Activated CD8-positive, alpha-beta memory T cell treated with anti-CD3 and anti-CD28 coated beads for 4 hours (primary cell): ENCODE data around the gene TBXT.
"Not testable (repeated sequence)": the region's sequence is repeated elsewhere in the genome, so short reads cannot be mapped to it uniquely, and the experiment has no call there.

ENCODE experiments used
- DNase-seq, 2 donors: peaks; one replicate each; pipeline ENCODE4 v3.0.0-alpha.2; 2020; ENCODE audit warnings: low read depth in 2 of 2

TBXT gene, protein sequence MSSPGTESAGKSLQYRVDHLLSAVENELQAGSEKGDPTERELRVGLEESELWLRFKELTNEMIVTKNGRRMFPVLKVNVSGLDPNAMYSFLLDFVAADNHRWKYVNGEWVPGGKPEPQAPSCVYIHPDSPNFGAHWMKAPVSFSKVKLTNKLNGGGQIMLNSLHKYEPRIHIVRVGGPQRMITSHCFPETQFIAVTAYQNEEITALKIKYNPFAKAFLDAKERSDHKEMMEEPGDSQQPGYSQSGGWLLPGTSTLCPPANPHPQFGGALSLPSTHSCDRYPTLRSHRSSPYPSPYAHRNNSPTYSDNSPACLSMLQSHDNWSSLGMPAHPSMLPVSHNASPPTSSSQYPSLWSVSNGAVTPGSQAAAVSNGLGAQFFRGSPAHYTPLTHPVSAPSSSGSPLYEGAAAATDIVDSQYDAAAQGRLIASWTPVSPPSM

DNA sequence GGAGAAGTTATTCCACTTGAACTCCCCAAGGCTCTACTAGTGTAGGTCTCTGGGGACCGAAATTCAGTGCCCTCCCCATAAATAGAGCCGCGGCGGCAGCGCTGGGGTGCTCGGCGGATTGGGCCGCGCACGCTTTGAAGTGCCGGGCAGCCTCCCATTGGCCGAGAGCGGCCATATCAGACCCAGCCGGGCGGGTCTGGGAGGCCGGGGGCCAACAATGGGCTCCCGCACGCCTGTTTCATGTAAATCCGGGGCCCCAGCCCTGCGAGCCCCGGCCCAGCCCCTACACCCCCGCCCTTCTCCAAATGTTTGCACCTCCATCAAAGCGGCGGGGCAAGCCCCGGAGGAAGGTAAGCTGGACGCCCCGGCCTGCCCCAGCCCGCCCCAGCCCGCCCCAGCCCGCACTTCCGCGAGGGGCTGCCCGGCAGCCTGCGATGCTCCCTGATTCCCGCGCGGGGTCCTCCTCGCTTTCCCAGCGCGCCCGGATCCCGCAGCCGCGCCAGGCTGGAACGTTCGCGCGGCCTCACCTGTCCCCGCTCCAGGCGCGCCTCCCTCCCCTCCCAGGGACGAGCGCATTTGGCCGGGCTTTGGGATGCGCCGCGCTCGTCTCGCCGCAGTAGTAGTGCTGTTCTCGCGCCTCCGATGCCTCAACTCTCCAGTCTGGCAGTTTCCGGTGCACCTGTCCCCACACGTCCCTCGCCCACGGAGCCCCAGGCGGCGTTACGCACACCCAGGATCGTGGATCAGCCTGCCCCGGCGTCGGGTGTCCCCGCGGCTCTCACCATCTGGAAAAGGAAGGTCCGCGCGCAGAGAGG is at the start of gene TBXT:
TBXT (minus strand) TSS at position 51 of the 815 bp plus-strand sequence. CDS start 260 bp downstream, outside the sequence.
- DNase-seq, result no peak

DNA sequence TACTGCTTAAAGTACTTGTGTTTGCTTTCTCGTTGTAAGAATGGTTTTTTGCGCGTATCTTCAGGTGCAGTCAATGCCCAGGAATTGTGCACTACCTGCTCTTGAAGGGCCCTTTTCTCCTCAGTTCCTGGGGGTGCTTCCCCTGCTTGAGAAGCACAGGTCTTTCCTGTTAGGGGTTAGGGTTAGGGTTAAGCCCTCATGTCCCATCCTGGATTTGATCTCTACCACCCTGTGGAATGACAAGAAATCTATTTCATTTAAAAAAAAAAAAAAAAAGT is 39.6 kb upstream of the TBXT start:
- no peak for DNase-seq

DNA sequence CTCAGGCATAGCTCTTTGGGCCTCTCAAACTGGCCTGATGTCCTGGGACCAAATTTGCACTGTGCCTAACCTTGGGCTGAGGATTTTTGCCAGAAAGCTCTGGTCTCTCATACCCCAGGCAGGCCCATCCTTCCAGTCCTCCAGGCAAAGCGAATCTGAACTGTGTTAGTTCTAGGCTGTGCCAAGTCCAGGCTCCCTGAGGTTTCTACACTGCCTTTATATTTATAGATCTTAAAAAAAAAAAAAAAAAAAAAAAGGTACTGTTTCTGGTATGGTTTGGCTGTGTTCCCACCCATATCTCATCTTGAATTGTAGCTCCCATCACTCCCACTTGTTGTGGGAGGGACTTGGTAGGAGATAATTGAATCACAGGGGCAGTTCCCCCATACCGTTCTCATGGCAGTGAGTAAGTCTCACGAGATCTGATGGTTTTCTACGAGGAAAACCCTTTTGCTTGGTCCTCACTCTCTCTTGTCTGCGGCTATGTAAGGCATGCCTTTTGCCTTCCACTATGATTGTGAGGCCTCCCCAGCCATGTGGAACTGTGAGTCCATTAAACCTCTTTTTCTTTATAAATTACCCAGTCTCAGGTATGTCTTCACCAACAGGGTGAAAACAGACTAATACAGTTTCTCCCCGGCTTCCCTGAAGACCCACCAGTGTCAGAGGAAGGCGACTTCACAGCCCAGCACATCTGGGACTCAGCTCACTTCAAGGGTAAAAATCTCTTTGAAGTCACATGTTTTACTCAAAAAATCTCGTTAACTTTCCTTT is 39.0 kb upstream of the TBXT start:
- no peak for DNase-seq

DNA sequence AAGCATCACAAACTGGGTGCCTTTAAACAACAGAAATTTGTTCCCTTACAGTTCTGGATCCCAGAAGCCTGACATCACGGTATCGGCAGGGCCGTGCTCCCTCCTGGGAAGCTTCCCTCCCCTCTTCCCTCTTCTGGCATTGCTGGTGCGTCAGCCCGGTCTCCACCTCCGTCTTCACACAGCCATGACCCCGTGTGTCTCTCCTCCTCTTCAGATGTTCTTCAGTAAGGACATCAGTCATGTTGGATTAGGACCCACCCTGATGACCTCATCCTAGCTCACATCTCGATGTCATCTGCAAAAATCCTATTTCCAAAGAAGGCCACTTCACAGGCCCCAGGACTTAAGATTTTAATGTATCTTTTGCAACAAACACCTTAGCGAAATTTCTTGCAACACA is 38.4 kb upstream of the TBXT start:
- no peak for DNase-seq

DNA sequence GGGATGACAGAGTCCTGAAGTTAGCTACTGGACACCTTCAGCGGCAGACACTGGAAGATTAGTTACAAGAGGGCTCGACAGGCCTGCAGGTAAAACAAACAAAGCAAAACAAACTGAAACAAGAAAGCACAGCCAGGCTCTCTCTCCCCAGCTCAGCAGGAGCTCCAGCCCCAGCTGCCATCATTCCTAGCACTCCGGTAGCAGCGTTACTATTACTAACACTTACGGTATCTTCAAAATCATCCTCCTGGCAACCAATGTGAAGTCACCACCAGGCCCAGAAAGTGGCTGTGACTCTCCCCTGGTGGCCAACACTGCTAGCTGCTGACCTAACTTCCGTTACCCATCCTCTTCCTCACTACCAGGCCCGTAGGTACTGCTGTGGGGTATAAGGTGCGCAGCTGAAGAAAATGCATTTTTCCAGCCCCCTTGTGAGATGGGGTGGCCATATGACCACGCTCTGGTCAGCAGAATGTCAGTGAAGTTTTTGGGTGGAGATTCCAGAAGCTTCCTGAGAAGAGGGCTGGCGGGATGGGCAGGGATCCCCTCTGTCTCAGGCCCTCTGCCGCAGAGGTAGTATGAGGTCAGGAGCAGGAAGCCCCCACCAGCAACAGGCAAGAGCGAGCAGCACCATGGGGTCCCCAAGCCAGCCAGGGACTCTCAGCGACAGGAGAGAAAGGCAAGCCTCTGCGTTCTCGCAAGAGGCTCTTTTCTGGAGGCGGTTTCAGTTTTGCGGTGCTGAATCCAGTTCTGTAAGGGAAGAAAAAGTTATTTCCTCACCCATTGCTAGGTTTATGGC is 37.4 kb upstream of the TBXT start:
- no peak for DNase-seq

DNA sequence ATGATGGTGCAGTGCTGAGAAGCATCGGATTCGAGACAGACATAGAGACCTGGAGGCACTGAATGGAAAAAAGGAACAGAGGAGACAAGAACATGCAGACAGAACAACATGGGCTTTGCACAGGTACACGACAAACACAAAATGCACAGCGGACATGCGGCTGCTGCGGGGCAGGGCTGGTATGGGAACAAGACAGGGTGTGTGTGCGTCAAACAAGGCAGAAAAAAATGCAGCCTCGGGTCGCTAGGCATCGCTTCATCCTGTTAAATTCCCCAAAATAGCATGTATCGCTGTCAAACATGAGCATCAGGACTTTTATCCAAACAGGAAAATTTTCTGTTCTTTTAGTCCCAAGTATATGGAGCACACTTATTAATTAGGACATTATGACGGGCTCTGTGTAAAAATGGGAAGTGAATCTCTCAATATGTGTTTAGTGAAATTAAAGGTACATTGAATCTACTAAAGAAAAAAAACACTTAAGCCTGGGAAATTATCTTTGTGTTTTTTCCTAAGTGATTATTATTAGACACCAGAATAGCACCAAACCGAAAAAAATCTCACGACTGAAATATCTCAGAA is 36.1 kb upstream of the TBXT start:
- DNase-seq, result no peak

DNA sequence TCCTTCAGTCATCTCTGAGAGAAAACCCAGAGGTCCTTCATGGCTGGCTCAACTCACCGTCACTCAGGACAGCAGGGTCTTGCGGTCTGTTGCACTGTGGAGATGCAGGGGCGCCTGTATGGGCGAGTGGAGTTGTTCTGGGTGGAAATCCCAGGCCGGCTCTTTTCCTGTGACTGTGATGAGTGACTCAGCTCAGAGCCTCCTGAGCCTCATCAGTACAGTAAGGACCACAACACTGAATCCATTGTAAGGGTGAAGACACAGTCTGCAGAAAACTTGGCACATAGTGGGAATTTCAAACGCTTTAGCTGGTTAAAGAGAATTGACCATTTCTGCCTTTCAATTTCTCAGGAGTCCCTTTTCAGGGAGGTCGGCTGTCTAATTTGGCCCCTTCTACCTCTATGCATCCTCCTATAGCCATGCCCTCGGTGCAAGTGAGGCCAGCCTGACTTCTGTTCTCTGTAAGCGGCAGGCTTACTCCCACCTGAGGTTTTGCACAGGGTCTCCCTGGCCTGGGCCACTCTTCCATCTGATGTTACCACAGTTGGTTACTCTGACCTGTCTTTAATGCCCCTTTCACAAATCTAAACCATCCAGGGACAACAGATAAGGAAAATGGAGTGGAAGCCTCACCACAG is 35.5 kb upstream of the TBXT start:
- no peak for DNase-seq

DNA sequence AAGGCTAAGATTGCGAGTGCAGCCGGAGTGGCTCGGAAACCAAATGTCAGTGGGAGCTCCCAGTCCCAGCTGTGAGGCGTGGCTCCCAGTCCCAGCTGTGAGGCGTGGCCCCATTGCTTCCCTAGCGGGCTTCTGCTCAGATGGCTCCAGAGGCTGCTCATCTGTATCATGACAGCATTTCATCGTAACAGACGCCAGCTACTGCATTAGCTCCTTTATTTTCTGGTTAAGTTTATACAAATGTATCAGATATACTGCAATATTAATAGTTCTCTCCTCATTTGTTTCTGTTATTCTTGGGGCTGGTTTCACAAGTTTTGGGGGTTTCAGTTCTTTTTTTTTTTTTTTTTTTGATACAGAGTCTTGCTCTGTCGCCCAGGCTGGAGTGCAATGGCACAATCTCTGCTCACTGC is 34.7 kb upstream of the TBXT start:
- no peak for DNase-seq

DNA sequence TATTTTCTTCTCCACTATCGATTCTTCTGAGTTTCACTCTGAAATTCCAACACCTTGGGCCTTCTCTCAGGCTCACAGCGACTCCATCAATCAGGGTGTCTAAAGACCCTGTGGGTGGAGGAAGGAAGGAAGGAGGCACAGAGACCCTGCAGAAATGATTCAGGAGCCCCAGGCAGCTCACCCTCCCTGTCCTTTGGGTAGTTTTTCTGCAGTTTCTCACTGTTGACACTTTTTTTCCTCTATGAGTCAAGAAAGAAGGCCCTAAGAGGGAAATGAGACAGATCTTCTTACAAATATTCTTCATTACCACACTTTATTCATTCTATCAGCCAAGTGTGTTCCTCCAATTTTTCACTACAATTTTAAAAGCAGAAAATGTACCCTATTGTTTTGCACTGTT is 34.2 kb upstream of the TBXT start:
- DNase-seq, result no peak

DNA sequence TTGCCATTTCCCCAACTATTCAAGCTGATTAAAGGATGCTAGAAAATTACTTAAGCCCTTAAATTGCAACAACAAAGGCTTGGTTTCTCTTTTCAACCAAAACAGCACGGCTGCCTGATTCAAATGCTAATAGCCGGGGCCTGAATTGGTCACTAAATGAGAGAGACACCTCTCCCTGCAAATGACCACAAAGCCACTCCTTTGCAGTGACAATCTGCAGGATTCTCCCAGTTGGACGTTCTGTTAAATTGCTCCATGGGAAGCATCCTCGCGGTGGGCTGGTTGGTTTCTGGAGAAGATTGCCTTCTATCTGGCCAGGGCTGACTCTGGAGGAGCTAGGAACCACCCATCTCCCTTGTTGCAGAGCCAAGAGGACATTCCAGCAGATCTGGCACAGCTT is 29.7 kb upstream of the TBXT start:
- DNase-seq, result no peak

DNA sequence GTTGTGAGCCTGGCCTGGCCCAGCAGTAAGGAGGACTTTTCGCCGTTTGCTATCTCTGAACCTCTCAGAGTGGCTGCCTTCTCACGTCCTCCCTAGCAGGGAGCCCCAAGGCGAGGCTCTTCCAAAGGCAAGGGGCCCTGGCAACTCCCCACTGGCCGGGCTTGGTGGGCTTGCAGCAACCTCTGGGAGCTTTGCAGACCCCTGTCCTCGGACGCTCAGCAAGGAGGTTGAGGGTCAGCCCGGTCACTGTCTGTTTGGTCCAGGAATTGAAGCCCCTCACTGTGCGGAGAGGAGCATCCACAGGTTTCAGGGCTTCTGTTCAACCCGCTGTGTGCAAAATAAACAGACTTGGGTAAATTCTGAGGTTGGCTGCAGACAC is 28.2 kb upstream of the TBXT start:
- no peak for DNase-seq

DNA sequence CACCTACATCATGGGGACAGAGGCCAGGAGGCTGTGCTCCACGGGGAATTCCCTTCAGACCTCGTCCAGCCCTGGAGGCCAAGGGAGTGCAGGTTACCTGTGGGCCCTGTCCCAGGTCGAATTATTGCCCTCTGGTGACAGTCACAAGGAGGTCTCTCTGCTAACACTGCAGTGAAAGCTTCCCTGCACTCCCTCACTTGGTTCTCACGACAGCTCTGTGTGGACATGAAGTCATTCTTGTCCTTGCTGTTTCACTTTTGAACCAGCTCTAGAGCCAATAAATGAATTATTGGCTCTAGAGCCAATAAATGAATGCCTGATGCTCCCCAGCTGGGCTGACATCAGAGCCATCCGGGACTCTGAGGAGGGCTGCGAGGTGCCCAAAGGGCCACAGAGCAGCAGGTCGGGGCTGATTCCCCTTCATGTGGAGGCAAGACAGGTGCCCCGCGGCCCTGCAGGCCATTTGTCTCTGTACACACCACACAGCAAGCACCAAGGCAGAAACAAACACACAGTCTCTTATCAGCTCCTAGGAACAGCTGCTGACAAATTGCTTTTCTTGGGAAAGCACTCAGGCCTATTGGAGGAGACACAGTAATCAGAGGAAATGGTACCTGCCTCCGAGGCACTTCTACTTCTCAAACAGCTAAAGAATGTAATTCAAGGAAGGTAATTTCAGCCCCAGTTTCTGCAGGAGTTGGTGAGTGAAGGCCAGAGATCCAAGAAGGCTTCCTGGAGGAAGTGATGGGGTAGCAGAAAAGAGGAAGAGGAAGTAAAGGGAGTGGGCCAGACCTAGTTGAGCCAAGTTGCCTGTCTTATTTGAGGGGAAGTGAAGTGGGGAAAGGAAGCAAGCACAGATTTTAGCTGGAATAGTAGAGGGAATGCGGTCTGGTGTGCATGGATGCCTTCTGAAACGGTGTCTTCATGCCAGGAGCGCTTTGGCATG is 27.5 kb upstream of the TBXT start:
- no peak for DNase-seq

DNA sequence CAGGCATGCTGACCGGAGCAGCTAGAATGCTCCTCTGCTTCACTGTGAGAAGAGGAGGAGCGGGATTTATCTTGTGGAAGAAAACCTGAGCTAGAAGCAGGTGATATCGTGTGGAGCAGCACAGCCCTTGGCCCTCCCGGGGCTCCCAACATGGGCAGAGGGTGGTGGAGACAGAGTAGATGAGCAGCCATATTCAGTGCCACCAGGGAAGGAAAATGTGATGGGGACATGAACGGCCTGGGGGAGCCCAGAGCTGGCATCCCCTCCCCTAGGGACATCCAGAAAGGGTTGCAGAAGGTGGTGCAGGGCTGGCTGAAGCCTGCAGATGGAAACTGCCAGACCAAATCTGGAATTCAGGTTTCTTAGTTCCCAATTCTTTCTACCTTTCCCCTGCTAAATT is 24.9 kb upstream of the TBXT start:
- no peak for DNase-seq

DNA sequence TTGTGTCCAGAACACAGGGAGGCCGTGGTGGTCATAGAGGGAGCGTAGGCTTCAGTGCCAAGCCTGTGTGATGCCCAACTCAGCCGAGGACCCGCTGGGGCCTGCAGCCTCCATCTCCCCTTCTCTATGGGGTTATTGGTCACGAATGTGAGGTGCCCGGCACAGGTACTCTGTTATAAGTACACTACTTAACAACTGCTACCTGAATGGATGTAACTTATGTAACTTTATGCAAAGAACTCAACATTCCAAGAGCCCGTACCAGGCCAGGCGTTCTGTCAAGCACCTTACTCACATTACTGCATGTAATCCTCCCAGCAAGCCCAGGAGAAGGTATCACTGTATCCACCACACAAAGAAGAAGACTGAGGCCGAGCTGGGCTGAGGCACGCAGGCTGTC is 24.5 kb upstream of the TBXT start:
- DNase-seq, result no peak

DNA sequence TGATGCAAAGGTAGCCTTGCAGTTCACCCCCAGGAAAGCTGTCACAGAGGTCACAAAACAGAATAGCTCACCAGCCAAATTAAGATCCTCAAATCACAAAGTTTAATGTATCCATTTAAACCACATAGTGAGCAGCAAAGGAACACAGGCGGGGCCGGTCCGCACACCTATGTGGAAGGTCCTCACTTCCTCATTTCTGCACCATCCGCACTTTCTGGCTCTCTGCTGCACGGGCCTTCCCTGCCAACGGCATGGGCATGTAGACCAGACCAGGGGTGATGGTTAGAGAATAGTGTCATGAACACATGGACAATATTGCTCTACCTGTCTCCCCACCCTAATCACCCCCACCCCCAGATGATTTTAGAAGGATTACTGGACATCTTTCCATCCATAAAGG is 12.1 kb upstream of the TBXT start:
- DNase-seq, result no peak

DNA sequence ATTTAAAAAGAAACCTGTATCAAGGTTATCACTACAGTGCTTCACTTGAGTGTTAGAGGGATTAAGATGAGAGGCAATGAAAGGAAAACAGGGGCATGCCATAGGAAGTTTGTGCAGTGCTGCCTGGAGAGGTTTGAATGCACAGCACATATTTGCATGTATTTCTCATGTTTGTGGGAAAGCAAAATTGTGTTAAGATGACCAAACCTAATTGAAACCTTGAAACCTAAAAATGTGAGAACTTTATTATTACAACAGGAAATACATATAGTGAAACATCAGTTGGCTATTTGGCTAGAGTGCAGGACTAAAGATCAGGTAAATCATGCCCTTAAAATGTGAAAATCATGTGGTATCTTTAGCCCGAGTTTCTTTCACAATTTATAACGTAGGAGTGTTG is 8.5 kb upstream of the TBXT start:
- DNase-seq, result no peak

DNA sequence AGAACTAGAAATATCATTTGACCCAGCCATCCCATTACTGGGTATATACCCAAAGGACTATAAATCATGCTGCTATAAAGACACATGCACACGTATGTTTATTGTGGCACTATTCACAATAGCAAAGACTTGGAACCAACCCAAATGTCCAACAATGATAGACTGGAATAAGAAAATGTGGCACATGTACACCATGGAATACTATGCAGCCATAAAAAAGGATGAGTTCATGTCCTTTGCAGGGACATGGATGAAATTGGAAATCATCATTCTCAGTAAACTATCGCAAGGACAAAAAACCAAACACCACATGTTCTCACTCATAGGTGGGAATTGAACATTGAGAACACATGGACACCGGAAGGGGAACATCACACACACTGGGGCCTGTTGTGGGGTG is 7.4 kb upstream of the TBXT start:
- not testable (repeated sequence) for DNase-seq

DNA sequence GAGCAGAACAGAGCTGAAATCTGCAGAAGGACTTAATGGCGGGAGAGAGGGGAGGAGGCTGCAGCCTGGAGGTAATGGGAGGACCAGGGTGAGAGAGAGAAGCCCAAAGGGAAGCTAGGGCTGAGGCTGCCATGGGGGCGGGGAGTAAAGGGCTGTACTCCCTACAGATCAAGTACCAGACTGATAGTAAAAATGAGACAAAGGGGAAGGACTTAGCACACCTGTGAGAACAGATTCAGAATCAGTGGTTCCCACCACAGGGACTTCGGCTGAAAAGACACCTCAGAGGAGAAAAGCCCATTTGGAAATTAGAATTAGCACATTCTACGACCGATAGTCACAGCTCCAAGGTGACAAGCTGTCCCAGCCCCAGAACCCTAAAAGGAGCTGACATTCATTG is 6.4 kb upstream of the TBXT start:
- no peak for DNase-seq

DNA sequence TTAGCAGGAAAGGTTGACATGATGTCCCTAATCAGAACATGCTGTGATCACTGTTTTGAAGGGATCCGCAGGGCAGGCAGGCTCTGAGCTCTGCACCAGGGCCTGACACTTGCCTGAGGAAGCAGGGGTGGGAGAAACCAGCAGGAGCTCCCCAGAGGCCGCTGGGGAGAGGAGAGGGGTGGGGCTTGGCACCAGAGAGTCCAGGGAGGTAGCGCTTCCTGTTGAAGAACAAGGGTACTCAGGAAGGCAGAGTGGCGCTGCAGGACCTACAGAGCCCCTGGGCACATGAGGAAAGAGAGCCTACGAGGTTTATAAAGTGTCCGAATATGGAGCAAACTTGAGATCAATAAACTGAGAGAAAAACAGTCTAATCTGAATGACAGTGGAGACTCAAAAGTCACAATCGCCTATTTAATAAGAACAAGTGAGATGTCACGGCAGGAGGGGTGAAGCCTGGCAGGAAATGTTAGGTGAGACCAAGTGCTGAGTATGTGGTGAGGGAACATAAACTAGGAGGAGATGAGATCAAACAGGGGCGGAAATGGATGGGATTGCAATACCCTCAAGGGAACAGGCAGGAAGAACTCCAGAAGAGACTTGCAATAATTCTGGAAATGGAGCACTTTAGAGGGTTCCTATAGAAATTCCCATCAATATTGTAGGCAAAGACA is 5.8 kb upstream of the TBXT start:
- no peak for DNase-seq
